HCT116 (cell line): ENCODE data around the gene ZPBP. TPM values are rescaled to one million over a fixed set of nuclear protein-coding genes. Genes with fewer than 3 reads are reported as not detected.

Experiments
- ATAC-seq: fragments of 200-7000 bp; cut with Tn5 transposase; 2 replicates; pipeline ENCODE4 v1.9.1; 2020; ENCODE audit warnings: mild to moderate bottlenecking, moderate library complexity
- BruUV-seq: library from RNA; stranded (reverse); fragments of 400-500 nt; replicated peaks from 2 replicates; lab custom pipeline; 2021; lab: Mats Ljungman, UMichigan
- CTCF ChIA-PET: fragments of 300-600 bp; sonication (Branson Sonifier 250); formaldehyde crosslinking; loops from one replicate; lab custom pipeline; 2021; ENCODE audit warnings: antibody characterized with exemption; lab: Charles Lee
- POLR2A ChIA-PET: fragments of 300-600, 350-600 bp; sonication (Branson Sonifier 250); formaldehyde crosslinking; loops from one replicate; lab custom pipeline; 2021; ENCODE audit warnings: antibody characterized with exemption; lab: Charles Lee
- RAD21 ChIA-PET, 2 experiments: fragments of 300-600 bp; sonication (Branson Sonifier 250); formaldehyde crosslinking; loops; one replicate each; lab custom pipeline; 2023; ENCODE audit warnings: low total read pairs in 2 of 2; ENCODE audit not compliant: uncharacterized antibody in 2 of 2, unreplicated experiment in 2 of 2, low non-redundant PET in 1 of 2; lab: Charles Lee
- DNase-seq: peaks from one replicate; pipeline ENCODE4 v3.0.0-alpha.2; 2010; ENCODE audit warnings: low read depth, low spot score
- H2AFZ ChIP-seq: fragments of 200-600 bp; shearing (Covaris generic), sonication (generic); 2 replicates; pipeline ENCODE4 v1.6.1; 2017; ENCODE audit warnings: low read depth, mixed run types, mixed read lengths, antibody characterized with exemption, low read length; ENCODE audit not compliant: poor library complexity, severe bottlenecking
- H3K27ac ChIP-seq: 2 replicates; pipeline ENCODE4 v1.5.1; 2012; ENCODE audit warnings: low read depth, low read length
- H3K27me3 ChIP-seq: fragments of 200-600 bp; sonication (generic); 2 replicates; pipeline ENCODE4 v1.6.1; 2016; ENCODE audit warnings: mixed run types, low read length, mixed read lengths; ENCODE audit not compliant: insufficient read depth
- H3K36me3 ChIP-seq, 2 experiments: fragments of 200-500 bp in 1 of 2; fragments of 200-600 bp in 1 of 2; sonication (Bioruptor generic) in 1 of 2; sonication (generic) in 1 of 2; 2 replicates each; pipeline versions ENCODE4 v1.5.1 to v1.6.1; 2014 to 2016; ENCODE audit warnings: low read length in 2 of 2, inconsistent platforms in 1 of 2, mixed read lengths in 1 of 2, mixed run types in 1 of 2; ENCODE audit not compliant: insufficient read depth in 2 of 2, control insufficient read depth in 1 of 2
- H3K4me1 ChIP-seq, 2 experiments: fragments of 200-600 bp in 1 of 2; sonication (generic) in 1 of 2; 2 replicates each; pipeline versions ENCODE4 v1.5.1 to v1.6.1; 2012 to 2017; ENCODE audit warnings: low read length in 2 of 2, inconsistent platforms in 1 of 2, mild to moderate bottlenecking in 1 of 2, mixed read lengths in 1 of 2, mixed run types in 1 of 2, moderate library complexity in 1 of 2; ENCODE audit not compliant: insufficient read depth in 2 of 2, control insufficient read depth in 1 of 2
- H3K4me2 ChIP-seq: fragments of 200-600 bp; sonication (generic); 2 replicates; pipeline ENCODE4 v1.6.1; 2017; ENCODE audit warnings: mixed run types, low read length, mixed read lengths
- H3K4me3 ChIP-seq, 2 experiments: fragments of 200-600 bp in 1 of 2; sonication (generic) in 1 of 2; replicated peaks in 1 of 2; 2 replicates each; pipeline ENCODE4 v1.5.1; 2011 to 2016; ENCODE audit warnings: low read length in 2 of 2, control low read depth in 1 of 2, low read depth in 1 of 2, mild to moderate bottlenecking in 1 of 2, mixed read lengths in 1 of 2, mixed run types in 1 of 2
- H3K79me2 ChIP-seq: fragments of 200-600 bp; sonication (generic); 2 replicates; pipeline ENCODE4 v1.6.1; 2017; ENCODE audit warnings: mild to moderate bottlenecking, mixed run types, low read length, moderate library complexity, mixed read lengths; ENCODE audit not compliant: insufficient read depth
- H3K9ac ChIP-seq: fragments of 200-600 bp; sonication (generic); 2 replicates; pipeline ENCODE4 v1.6.1; 2016; ENCODE audit warnings: low read length, mixed read lengths
- H3K9me2 ChIP-seq: fragments of 200-600 bp; sonication (generic), shearing (Covaris generic); 2 replicates; pipeline ENCODE4 v1.6.1; 2017; ENCODE audit warnings: mixed run types, mild to moderate bottlenecking, moderate library complexity; ENCODE audit not compliant: insufficient read depth
- H3K9me3 ChIP-seq, 2 experiments: fragments of 200-500 bp in 1 of 2; fragments of 200-600 bp in 1 of 2; sonication (Bioruptor generic) in 1 of 2; sonication (generic) in 1 of 2; 2 replicates each; pipeline ENCODE4 v1.6.1; 2014 to 2017; ENCODE audit warnings: low read length in 2 of 2, mixed read lengths in 2 of 2, inconsistent platforms in 1 of 2, low read depth in 1 of 2, mild to moderate bottlenecking in 1 of 2, mixed run types in 1 of 2, moderate library complexity in 1 of 2; ENCODE audit not compliant: control insufficient read depth in 1 of 2, insufficient read depth in 1 of 2
- H4K20me1 ChIP-seq: fragments of 200-600 bp; sonication (generic), shearing (Covaris generic); 2 replicates; pipeline ENCODE4 v1.6.1; 2017; ENCODE audit warnings: mixed run types, mild to moderate bottlenecking, moderate library complexity; ENCODE audit not compliant: insufficient read depth
- ELF1 ChIP-seq: IDR thresholded peaks from 2 replicates; pipeline ENCODE4 v1.6.1; 2012; ENCODE audit warnings: low read depth, borderline replicate concordance
- EZH2phosphoT487 ChIP-seq: fragments of 200-600 bp; IDR thresholded peaks from 2 replicates; pipeline ENCODE4 v1.6.1; 2018; ENCODE audit warnings: antibody characterized with exemption, borderline replicate concordance
- FOSL1 ChIP-seq: IDR thresholded peaks from 2 replicates; pipeline ENCODE4 v1.6.1; 2012; ENCODE audit warnings: low read depth
- JUND ChIP-seq: IDR thresholded peaks from 2 replicates; pipeline ENCODE4 v1.6.1; 2012
- POLR2A ChIP-seq: IDR thresholded peaks from 2 replicates; pipeline ENCODE4 v1.7.0; 2011; ENCODE audit warnings: borderline replicate concordance; ENCODE audit not compliant: insufficient read depth, insufficient read length; ENCODE audit errors: extremely low read depth
- RAD21 ChIP-seq: IDR thresholded peaks from 2 replicates; pipeline ENCODE4 v1.6.1; 2012; ENCODE audit warnings: low read depth, mild to moderate bottlenecking
- SIN3A ChIP-seq: IDR thresholded peaks from 2 replicates; pipeline ENCODE4 v1.6.1; 2012; ENCODE audit warnings: low read depth
- SP1 ChIP-seq: IDR thresholded peaks from 2 replicates; pipeline ENCODE4 v1.6.1; 2012; ENCODE audit warnings: low read depth
- SRF ChIP-seq: IDR thresholded peaks from 2 replicates; pipeline ENCODE4 v1.6.1; 2012; ENCODE audit warnings: low read depth
- YY1 ChIP-seq: IDR thresholded peaks from 2 replicates; pipeline ENCODE4 v1.6.1; 2011; ENCODE audit warnings: low read length, low read depth, moderate library complexity, mild to moderate bottlenecking; ENCODE audit not compliant: insufficient replicate concordance; ENCODE audit errors: extremely low read depth
- intact Hi-C: fragments of 100-400 bp; cut with micrococcal nuclease; formaldehyde crosslinking; loops from 2 replicates; pipeline ENCODE4 v1.10.0; 2022
- total RNA-seq: library from RNA; stranded (reverse); gene quantifications from one replicate; pipeline ENCODE4 v1.2.1, GENCODE V29; 2021; ENCODE audit not compliant: unreplicated experiment
- TF ChIP-seq, protein P1 (sequence below): IDR thresholded peaks from 2 replicates; pipeline ENCODE4 v1.6.1; 2012; ENCODE audit warnings: low read depth
- TF ChIP-seq, protein P2 (sequence below): IDR thresholded peaks from 2 replicates; pipeline ENCODE4 v1.6.1; 2012
- TF ChIP-seq, protein P3 (sequence below), 3 experiments: fragments of 200-600 bp in 1 of 3; sonication (generic) in 1 of 3; IDR thresholded peaks in 2 of 3; conservative IDR thresholded peaks in 1 of 3; 2 replicates each; pipeline ENCODE4 v1.5.1; 2012 to 2017; ENCODE audit warnings: low read depth in 2 of 3, low read length in 2 of 3, antibody characterized with exemption in 1 of 3, borderline replicate concordance in 1 of 3, control low read depth in 1 of 3, mild to moderate bottlenecking in 1 of 3, mixed read lengths in 1 of 3, mixed run types in 1 of 3, moderate library complexity in 1 of 3; ENCODE audit not compliant: insufficient read depth in 1 of 3

ZPBP gene
- total RNA-seq, 1 experiment from 2014 or later = not detected

DNA sequence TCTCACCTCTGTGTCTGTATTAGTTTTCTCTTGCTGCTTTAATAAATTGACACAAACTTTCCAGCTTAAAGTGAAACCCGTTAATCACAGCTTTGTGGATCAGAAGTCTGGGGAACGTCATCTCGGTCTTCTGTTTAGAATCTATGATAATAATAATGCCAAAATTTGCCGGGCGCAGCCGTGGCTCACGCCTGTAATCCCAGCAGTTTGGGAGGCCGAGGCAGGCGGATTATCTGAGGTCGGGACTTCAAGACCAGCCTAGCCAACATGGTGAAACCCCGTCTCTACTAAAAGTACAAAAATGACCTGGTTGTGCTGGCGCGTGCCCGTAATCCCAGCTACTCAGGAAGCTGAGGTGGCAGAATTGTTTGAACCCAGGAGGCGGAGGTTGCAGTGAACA lies 8.8 kb upstream of the ZPBP start:
- Histone ChIP-seq H3K4me1 (no peaks in the 10 kb centered on the region), H3K9ac (no peak overlapping the region), H3K4me2 (no peak overlapping the region)
- CTCF ChIA-PET = no interaction called here
- no TSS peak for BruUV-seq
- no peak for TF ChIP-seq SRF
- TF ChIP-seq SP1 = no peak
- TF ChIP-seq, protein P1, sequence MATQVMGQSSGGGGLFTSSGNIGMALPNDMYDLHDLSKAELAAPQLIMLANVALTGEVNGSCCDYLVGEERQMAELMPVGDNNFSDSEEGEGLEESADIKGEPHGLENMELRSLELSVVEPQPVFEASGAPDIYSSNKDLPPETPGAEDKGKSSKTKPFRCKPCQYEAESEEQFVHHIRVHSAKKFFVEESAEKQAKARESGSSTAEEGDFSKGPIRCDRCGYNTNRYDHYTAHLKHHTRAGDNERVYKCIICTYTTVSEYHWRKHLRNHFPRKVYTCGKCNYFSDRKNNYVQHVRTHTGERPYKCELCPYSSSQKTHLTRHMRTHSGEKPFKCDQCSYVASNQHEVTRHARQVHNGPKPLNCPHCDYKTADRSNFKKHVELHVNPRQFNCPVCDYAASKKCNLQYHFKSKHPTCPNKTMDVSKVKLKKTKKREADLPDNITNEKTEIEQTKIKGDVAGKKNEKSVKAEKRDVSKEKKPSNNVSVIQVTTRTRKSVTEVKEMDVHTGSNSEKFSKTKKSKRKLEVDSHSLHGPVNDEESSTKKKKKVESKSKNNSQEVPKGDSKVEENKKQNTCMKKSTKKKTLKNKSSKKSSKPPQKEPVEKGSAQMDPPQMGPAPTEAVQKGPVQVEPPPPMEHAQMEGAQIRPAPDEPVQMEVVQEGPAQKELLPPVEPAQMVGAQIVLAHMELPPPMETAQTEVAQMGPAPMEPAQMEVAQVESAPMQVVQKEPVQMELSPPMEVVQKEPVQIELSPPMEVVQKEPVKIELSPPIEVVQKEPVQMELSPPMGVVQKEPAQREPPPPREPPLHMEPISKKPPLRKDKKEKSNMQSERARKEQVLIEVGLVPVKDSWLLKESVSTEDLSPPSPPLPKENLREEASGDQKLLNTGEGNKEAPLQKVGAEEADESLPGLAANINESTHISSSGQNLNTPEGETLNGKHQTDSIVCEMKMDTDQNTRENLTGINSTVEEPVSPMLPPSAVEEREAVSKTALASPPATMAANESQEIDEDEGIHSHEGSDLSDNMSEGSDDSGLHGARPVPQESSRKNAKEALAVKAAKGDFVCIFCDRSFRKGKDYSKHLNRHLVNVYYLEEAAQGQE = no peak
- TF ChIP-seq, all 23 proteins: peak for 0
- ChIA-PET POLR2A (no interaction called here), RAD21 (no interaction called here)
- H2AFZ ChIP-seq = no peak overlapping the region
- no peaks in the 10 kb centered on the region for H3K36me3 ChIP-seq
- DNase-seq = no peak
- no peaks in the 10 kb centered on the region for H3K27me3 ChIP-seq
- no peaks in the 10 kb centered on the region; the same call in 1 of the 2 replicates for H3K9me2 ChIP-seq
- H3K9me3 ChIP-seq = no peaks in the 10 kb centered on the region
- intact Hi-C loops = no loop called here
- no peak for ATAC-seq
- H4K20me1 ChIP-seq = no peaks in the 10 kb centered on the region
- H3K4me3 ChIP-seq = no peak overlapping the region
- no peak overlapping the region for H3K27ac ChIP-seq
- H3K79me2 ChIP-seq = no peaks in the 10 kb centered on the region

DNA sequence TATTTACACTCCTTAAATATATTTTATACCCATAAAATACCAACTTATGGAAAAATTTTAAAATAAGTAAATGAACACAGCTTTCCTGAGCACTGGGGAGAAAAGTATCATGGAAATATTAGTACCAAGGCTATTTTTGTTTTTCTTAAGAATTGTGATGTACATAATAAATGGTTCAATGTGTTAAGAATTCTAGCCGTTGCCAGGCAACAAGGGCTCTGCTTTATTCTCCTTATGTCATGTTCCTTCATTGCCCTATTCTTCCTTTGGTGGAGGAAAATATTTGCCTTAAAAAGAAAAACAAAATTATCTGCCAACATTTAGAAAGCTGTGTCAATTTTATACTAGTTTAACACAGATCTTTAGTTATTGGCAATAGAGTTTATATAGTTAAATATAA lies 2.6 kb upstream of the ZPBP start:
- intact Hi-C loops = no loop called here
- no peak for TF ChIP-seq FOSL1
- TF ChIP-seq SRF = no peak
- TF ChIP-seq YY1 = no peak
- TF ChIP-seq, protein P2, sequence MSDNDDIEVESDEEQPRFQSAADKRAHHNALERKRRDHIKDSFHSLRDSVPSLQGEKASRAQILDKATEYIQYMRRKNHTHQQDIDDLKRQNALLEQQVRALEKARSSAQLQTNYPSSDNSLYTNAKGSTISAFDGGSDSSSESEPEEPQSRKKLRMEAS = no peak
- no peak for TF ChIP-seq JUND
- no peak for TF ChIP-seq RAD21
- TF ChIP-seq EZH2phosphoT487 = no peak
- TF ChIP-seq SIN3A = no peak
- no peak for TF ChIP-seq POLR2A
- TF ChIP-seq, protein P3, sequence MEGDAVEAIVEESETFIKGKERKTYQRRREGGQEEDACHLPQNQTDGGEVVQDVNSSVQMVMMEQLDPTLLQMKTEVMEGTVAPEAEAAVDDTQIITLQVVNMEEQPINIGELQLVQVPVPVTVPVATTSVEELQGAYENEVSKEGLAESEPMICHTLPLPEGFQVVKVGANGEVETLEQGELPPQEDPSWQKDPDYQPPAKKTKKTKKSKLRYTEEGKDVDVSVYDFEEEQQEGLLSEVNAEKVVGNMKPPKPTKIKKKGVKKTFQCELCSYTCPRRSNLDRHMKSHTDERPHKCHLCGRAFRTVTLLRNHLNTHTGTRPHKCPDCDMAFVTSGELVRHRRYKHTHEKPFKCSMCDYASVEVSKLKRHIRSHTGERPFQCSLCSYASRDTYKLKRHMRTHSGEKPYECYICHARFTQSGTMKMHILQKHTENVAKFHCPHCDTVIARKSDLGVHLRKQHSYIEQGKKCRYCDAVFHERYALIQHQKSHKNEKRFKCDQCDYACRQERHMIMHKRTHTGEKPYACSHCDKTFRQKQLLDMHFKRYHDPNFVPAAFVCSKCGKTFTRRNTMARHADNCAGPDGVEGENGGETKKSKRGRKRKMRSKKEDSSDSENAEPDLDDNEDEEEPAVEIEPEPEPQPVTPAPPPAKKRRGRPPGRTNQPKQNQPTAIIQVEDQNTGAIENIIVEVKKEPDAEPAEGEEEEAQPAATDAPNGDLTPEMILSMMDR (IDR thresholded peaks at IDR 0.05 in 2 of 3, conservative IDR thresholded peaks at IDR 0.05 in 1 of 3; ENCODE audit: borderline replicate concordance in 1 of 3, insufficient read depth in 1 of 3, low read depth in 2 of 3, low read length in 2 of 3) = no peak
- TF ChIP-seq ELF1 = no peak
- no peak overlapping the region for H3K4me2 ChIP-seq
- DNase-seq (no peak), ATAC-seq (no peak)
- H3K4me3 ChIP-seq = no peak overlapping the region
- no peaks in the 10 kb centered on the region for H3K27me3 ChIP-seq
- H3K4me1 ChIP-seq = no peaks in the 10 kb centered on the region
- no peak overlapping the region for H3K9ac ChIP-seq
- H3K9me2 ChIP-seq = no peaks in the 10 kb centered on the region
- BruUV-seq = no TSS peak
- ChIA-PET POLR2A (no interaction called here), CTCF (no interaction called here), RAD21 (no interaction called here)
- H4K20me1 ChIP-seq = no peaks in the 10 kb centered on the region; the same call in 1 of the 2 replicates
- H3K9me3 ChIP-seq = no peaks in the 10 kb centered on the region
- no peaks in the 10 kb centered on the region for H3K79me2 ChIP-seq
- no peaks in the 10 kb centered on the region for H3K36me3 ChIP-seq
- H3K27ac ChIP-seq = no peak overlapping the region
- no peak overlapping the region for H2AFZ ChIP-seq
